BJ (cell line): ENCODE measurements around the gene LYPD6B. TPM values are rescaled to one million over a fixed set of nuclear protein-coding genes. Genes with fewer than 3 reads are reported as not detected.

Experiments used
- CTCF ChIA-PET: fragments of 350-600 bp; formaldehyde crosslinking; extraction: SDS; loops from one replicate; lab custom pipeline; 2021; ENCODE audit warnings: antibody characterized with exemption, inconsistent platforms; lab: Yijun Ruan, JAX
- POLR2A ChIA-PET: fragments of 300-600 bp; sonication (Branson Sonifier 250); formaldehyde crosslinking; extraction: SDS; loops from one replicate; lab custom pipeline; 2021; ENCODE audit warnings: antibody characterized with exemption; lab: Charles Lee
- DNase-seq: peaks from one replicate; pipeline ENCODE4 v3.0.0-alpha.2; 2011; ENCODE audit warnings: low read depth
- H3K27me3 ChIP-seq: 2 replicates; pipeline ENCODE4 v1.6.0; 2011; ENCODE audit warnings: low read length; ENCODE audit not compliant: control insufficient read depth, insufficient read depth
- H3K36me3 ChIP-seq: 2 replicates; pipeline ENCODE4 v1.5.1; 2011; ENCODE audit warnings: low read length; ENCODE audit not compliant: control insufficient read depth, insufficient read depth
- H3K4me3 ChIP-seq: 2 replicates; pipeline ENCODE4 v1.5.1; 2011; ENCODE audit warnings: low read depth, mild to moderate bottlenecking, control low read depth, low read length
- CTCF ChIP-seq: IDR thresholded peaks from 2 replicates; pipeline ENCODE4 v1.5.1; 2011; ENCODE audit warnings: low read depth, mild to moderate bottlenecking, control low read depth, inconsistent platforms, low read length, moderate library complexity; ENCODE audit not compliant: insufficient read depth
- polyA plus RNA-seq: library from polyadenylated mRNA; depleted of rRNA; stranded (reverse); fragments of >200 nt; gene quantifications from 2 replicates; pipeline ENCODE4 v1.2.3, GENCODE V29; 2011

The LYPD6B gene
- polyA plus RNA-seq, 1 experiment: 19.1 TPM

GRCh38 chr2:149000158-149000938 is 38.2 kb upstream of the LYPD6B start:
- no peak for DNase-seq
- no peaks in the 10 kb centered on the region for H3K36me3 ChIP-seq
- H3K27me3 ChIP-seq: peaks cover 2% of the 10 kb centered on the region
- ChIA-PET POLR2A (no interaction called here), CTCF (interaction anchor here (0.6 to 1.3 kb wide), 4 partner anchors 9 to 1062 kb away, joined by 3 to 5 read pairs (median 4); no protein-coding TSS in a partner anchor)
- no peak for TF ChIP-seq CTCF
- no peak overlapping the region for H3K4me3 ChIP-seq

GRCh38 chr2:149001496-149001895 is 37.0 kb upstream of the LYPD6B start:
- no peaks in the 10 kb centered on the region for H3K36me3 ChIP-seq
- DNase-seq: no peak
- TF ChIP-seq CTCF: no peak
- H3K27me3 ChIP-seq: peaks cover 4% of the 10 kb centered on the region
- CTCF ChIA-PET: interaction anchor here (0.8 to 1.9 kb wide), 3 partner anchors 11 to 1011 kb away, joined by 3 to 8 read pairs (median 4); no protein-coding TSS in a partner anchor
- H3K4me3 ChIP-seq: no peak overlapping the region
- POLR2A ChIA-PET: no interaction called here

GRCh38 chr2:149002378-149002890 is 36.1 kb upstream of the LYPD6B start:
- DNase-seq: no peak
- Histone ChIP-seq H3K4me3 (peak overlapping the region; percentile 26), H3K27me3 (peaks cover 4% of the 10 kb centered on the region), H3K36me3 (no peaks in the 10 kb centered on the region)
- POLR2A ChIA-PET: no interaction called here
- no peak for TF ChIP-seq CTCF
- CTCF ChIA-PET: interaction anchor here (1.1 to 1.9 kb wide), 4 partner anchors 12 to 570 kb away, joined by 3 to 8 read pairs (median 4); no protein-coding TSS in a partner anchor

DNA sequence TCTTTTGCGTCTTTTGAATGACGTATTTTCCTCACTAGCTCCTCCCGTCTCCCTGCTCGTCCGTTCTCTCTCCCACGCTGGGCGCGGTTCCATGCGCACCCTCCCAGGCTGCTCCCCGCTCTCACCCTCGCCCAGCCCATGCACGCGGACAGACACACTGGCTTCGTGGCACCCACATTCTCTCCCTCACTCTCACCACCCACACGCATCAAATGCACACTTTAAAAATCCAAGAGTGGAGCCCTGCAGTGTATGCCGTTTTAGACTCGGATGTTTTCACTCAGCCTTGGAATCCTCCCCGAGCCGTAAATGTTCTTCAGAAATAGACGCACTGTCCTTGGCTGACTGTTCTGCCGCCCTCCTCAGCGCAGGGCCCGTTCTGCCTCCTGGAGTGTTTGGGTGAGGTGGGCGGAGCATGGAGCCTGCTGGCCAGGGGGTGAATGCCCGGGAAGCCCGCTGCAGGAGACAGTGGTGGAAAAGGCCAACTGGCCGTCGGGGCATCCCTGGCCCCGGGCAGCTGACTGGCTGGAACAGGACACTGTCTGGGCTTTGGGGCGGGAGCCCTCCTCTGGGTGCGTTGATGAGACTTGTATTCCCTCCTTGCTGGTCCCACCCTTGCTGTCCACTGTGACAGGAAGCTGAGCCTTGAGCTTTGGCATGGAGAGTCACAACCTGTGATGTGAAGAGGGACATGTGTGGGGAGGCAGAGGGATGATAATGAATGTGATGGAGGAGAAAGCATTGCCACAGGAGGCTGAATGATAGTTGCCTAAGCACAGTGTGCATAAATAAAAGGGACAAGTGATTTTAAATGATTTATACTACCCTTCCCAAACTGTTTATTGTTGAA is 35.4 kb upstream of the LYPD6B start:
- TF ChIP-seq CTCF: no peak
- ChIA-PET CTCF (interaction anchor here (1.1 to 1.9 kb wide), 4 partner anchors 13 to 570 kb away, joined by 3 to 8 read pairs (median 4); no protein-coding TSS in a partner anchor), POLR2A (no interaction called here)
- DNase-seq: no peak
- Histone ChIP-seq H3K36me3 (no peaks in the 10 kb centered on the region), H3K27me3 (peaks cover 4% of the 10 kb centered on the region), H3K4me3 (peak overlapping the region; percentile 26)
